Activated CD4-positive, alpha-beta T cell treated with anti-CD3 and anti-CD28 coated beads for 24 hours (primary cell): ENCODE data around the gene SSX2IP.
A peak's percentile ranks its signal among the peaks of the same experiment; 100 is the strongest.
"Not testable (repeated sequence)": the region's sequence is repeated elsewhere in the genome, so short reads cannot be mapped to it uniquely, and the experiment has no call there.

ENCODE experiments used
- DNase-seq, 2 donors: peaks; one replicate each; pipeline ENCODE4 v3.0.0-alpha.2; 2020; ENCODE audit warnings: low read depth in 2 of 2

Gene SSX2IP, protein sequence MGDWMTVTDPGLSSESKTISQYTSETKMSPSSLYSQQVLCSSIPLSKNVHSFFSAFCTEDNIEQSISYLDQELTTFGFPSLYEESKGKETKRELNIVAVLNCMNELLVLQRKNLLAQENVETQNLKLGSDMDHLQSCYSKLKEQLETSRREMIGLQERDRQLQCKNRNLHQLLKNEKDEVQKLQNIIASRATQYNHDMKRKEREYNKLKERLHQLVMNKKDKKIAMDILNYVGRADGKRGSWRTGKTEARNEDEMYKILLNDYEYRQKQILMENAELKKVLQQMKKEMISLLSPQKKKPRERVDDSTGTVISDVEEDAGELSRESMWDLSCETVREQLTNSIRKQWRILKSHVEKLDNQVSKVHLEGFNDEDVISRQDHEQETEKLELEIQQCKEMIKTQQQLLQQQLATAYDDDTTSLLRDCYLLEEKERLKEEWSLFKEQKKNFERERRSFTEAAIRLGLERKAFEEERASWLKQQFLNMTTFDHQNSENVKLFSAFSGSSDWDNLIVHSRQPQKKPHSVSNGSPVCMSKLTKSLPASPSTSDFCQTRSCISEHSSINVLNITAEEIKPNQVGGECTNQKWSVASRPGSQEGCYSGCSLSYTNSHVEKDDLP

DNA sequence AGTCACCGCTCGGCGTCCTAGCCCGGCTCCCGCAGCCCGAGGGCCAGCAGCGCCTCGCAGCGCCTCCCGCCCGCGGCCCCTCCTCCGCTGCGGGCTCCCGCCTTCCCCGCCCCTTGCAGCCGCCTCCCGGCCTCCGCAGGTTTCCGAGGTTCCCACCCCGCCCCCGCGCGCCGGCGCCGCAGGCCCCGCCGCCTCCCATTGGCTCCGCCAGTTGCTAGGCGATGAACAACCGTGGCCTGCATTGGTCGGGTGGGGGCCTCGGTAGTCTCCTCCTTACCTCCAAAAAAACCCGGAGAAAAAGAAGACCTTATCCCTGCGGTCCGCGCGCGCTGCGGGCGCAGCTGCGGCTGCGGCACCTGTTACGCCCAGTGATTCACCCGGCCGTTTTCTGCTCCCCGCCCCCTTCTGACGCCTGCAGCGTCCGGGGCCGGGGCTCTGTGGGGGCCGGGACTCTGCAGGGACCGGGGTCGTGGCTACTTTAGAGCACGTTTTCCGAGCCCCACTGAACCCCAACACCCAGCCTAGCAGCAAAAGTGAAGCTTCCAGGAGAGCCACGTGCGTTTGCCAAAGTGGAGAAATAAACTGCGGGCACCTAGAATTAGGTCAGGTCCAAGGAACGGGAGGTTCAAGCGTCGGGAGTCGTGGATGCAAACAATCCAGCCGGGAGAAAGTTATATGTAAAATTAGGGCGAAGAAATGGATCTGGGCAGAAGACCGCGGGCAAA is at the start of gene SSX2IP:
Gene SSX2IP (minus strand): TSS at position 65 of the 725 bp plus-strand sequence. CDS start 19,242 bp downstream, outside the sequence.
- DNase-seq = peak; percentile 99 to 100

DNA sequence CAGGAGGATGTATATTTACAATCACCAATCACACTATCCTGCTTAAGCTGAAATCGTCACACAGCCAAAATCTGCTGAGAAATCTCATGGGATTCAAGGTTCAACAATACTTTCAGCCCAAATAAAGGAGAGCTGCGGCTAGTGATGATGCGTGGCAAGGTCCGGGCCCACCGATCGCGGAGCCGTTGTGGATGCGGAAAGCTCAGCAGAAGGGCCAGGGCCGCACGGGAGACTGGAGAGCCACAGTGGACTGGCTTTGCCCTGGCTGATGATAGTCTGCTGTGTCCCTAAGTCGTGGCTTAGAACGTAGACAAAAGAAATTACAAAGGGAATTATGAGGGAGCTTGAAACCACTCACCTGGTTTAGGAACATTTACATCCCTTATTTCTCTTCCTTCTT is 48.0 kb upstream of the SSX2IP start:
- no peak for DNase-seq

GRCh38 chr1:84737590-84737989 is 47.3 kb upstream of the SSX2IP start:
- DNase-seq = no peak

DNA sequence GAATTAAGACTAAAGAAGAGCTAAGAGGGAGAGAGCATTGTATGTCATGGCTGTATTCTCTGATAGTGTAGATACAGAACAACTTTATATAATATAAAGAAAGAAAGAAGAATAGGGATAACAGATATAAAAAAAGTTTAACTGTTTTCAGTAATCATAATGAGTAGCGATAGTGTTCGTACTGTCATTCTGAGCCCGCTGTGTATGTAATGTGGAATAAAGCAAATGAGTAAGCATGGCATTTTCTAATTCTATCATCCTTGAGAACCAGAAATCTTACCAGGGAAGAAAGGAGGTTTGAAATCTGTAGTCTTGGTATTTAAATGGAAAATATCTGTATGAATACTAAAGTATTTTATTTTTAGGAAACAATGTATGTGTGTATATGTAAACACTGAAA is 46.7 kb upstream of the SSX2IP start:
- no peak for DNase-seq

GRCh38 chr1:84736445-84736844 is 46.2 kb upstream of the SSX2IP start:
- no peak for DNase-seq

- DNase-seq = no peak
Observed at GRCh38 chr1:84735483-84735882, 45.2 kb upstream of the SSX2IP start.

DNA sequence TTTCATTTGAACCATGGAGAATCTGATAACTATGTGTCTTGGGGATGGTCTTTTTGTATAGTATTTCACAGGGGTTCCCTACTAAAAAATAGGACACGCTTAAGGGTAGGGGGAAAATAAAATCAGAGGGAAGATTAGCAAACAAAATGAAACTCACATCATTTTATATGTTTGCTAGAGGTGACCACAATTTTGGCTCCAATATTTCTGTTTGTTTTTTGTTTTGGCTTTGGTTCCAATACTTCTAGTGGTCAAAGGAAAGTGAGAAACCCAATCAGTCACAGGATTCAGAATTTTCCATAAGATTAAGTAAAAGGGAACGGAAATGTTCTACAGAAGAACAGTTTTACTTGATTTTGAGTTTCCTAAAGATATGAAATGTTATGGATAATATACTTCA is 42.3 kb upstream of the SSX2IP start:
- no peak for DNase-seq

GRCh38 chr1:84731519-84731918 is 41.3 kb upstream of the SSX2IP start:
- no peak for DNase-seq

DNA sequence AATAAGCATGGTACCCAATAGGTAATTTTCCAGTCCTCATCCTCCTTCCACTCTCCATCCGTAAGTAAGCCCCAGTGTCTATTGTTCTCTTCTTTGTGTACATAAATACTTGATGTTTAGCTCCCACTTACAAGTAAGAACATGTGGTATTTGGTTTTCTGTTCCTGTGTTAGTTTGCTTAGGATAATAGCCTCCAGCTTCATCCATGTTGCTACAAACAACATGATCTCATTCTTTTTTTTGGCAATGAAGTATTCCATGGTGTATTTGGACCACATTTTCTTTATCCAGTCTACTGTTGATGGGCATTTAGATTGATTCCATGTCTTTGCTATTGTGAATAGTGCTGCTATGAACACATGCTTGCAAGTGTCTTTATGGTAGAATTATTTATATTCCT is 37.5 kb upstream of the SSX2IP start:
- DNase-seq = not testable (repeated sequence)

DNA sequence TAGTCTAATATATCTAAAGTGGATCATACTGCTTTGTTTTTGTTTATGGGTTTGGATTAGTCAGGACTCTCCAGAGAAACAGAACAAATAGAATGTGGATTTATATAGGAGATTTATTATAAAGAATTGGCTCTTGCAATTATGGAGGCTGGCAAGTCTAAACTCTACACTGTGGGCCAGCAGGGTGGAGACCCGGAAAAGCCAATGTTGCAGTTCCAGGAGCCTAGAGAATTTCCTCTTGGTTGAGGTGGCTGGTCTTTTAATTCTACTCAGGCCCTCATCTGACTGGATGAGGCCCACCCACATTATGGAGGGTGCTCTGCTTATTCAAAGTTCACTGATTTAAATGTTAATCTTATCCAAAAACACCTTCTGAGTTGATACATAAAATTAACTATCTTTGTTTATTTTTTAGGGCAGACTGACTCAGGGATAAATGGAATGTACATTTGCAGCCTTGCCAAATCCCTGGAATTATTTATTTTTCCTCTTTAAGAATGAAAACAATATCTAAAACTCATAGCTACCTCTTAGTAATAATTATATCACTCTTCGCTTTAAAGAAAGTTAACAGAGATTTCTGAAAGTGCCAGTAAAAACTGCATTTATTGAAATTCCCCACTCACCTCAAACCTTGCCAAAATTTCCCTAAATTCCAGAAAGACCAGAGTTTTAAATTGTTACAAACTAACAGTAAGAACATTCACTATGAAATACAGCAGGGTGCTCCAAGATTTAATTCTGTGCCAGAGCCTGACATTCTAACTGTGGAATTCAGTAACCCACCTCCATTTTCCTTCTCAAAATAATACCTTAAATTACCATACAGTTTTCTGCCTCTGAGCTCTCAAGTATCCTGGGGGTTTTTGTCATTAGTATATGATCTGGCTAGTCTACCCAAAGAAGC is 36.6 kb upstream of the SSX2IP start:
- DNase-seq = no peak

- DNase-seq = peak; percentile 35 to 47
Observed at GRCh38 chr1:84724128-84724860, 34.0 kb upstream of the SSX2IP start.

DNA sequence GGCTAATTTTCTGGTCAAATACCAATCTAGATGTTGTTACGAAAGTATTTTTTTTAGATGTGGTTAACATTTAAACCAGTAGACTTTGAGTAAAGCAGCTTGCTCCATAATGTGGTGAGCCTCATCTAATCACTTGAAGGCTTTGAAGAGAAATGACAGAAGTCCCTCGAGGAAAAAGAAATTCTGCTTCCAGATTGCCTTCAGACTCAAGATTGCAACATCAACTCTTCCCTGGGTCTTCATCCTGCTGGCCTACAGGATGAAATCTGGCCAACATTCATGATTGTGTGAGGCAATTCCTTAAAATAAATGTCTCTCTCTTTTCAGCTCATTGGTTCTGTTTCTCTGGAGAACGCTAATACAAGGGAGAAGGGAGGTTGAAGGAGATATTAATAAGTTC is 32.5 kb upstream of the SSX2IP start:
- no peak for DNase-seq

DNA sequence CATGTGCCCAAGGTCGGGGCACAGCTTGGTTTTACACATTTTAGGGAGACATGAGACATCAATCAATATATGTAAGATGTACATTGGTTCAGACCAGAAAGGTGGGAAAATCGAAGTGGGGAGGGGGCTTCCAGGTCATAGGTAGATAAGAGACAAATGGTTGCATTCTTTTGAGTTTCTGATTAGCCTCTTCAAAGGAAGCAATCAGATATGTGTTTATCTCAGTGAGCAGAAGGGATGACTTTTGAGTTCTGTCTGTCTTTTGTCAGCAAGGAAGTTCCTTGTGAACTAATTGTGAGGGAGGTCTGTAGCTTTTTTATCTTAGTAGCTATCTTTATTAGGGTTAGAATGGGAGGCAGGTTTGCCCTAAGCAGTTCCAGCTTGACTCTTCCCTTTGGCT is 31.6 kb upstream of the SSX2IP start:
- not testable (repeated sequence) for DNase-seq

DNA sequence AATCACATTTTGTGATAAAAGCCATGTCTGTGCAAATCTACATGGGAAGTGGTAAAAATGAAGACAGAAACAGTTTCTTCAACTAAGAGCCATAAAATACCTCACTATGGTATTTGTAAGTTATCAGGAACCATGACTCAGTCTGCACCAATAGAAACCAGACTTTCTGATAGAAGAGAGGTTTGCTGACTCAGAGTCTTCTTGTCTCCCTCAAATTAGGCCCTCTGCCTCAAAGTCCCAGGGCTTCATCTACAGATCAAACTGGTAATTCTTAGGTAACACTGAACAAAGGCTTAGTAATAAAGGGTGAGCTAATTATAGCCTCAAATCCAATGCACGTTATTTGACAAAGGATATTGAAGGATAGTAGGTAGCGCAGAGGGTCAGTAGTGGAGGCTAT is 30.9 kb upstream of the SSX2IP start:
- no peak for DNase-seq

GRCh38 chr1:84720221-84720780 is 30.0 kb upstream of the SSX2IP start:
- no peak for DNase-seq

DNA sequence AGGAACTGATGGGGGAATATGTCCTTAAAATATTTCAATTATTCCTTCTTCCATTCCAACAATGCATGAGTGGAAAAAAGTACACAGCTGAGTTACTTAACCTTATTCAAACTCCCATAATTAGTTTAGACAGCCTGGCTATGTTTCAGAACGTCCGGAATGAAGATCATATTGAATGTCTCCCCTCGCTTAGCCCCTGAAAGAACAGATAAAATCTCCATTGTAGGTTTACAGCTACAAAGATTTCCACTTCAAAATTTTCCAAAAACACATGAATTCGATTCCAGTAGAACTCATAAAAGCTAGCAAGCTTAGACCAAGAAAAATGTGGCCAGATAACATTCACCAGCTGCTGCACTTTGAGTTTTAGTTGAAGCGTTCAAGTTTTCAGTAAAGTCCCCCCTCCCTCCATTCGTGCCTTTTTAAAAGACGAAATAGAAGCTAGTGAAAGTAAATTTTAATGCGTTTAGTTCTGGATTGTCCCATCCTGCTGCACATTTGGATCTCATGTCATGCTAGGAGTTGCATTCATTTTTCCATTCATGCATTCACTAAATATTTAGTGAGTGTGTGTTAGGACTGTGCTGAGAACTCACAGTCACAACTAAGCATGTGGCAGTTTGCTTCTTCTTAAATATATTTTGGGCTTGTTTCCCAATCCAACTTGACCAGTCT is 29.4 kb upstream of the SSX2IP start:
- DNase-seq = no peak

DNA sequence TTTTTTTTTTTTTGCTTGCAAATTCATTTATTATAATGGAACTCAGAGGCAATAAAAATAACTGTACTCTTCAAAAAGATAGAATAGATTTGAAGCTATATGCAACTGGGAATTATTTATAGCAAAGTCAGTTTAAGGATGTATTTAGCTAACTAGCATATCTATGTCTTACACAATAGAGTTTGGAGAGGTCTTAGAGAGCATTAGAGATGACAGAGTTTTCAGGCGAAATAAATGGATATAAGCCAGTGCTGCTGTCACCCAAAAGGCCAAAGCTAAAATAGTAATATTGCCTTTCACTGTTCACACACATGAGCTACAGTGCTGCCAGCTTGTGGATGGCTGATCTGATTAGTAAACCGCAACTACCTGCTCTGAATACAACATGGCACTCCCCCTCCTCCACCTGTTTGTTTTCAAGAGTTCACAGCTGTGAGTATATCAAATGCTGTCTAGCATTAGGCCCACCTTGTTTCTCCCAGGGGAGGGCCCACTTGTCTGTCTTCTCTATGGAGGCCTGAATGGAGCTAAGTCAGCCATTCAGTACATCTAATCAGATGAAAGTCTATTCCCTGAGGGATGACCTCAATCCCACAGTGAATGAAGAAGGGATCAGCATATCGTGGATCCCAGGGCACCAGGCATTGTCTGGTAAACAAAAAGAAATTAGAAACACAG is 25.2 kb upstream of the SSX2IP start:
- no peak for DNase-seq

- DNase-seq = no peak
Observed at GRCh38 chr1:84712276-84712874, 22.1 kb upstream of the SSX2IP start.

DNA sequence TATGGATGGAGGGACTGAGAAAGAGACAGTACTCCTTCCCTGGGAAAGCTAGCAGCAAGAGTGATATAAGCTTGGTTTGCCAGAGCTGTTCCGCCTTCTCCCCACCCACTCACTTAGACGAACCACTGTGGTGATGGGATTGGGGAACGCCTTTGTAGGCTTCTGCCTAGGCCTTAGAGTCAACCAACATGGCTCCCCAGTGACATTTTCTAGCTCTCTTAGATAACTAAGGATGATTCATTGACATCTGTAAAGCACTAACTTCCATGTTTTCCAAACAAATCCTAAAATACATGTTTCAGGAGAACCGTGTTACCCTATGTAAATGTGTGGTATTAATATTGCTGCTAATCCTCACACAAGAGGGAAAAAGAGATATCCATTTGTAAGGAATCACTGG is 21.6 kb upstream of the SSX2IP start:
- DNase-seq = no peak
